Sigmoid colon (tissue), 3 donors: ENCODE data around the gene BTC.
A peak's percentile ranks its signal among the peaks of the same experiment; 100 is the strongest.

ENCODE experiments used
- CTCF ChIP-seq, 4 experiments: fragments of 450-650 bp in 3 of 4; fragments of 200-600 bp in 1 of 4; IDR thresholded peaks; one replicate each; pipeline ENCODE4 v1.5.1; 2016 to 2019; ENCODE audit warnings: antibody characterized with exemption in 4 of 4, mild to moderate bottlenecking in 3 of 4, moderate library complexity in 2 of 4
- POLR2A ChIP-seq, 2 donors: fragments of 450-650 bp; IDR thresholded peaks; one replicate each; pipeline ENCODE4 v1.6.1; 2016; ENCODE audit warnings: antibody characterized with exemption in 2 of 2, mild to moderate bottlenecking in 2 of 2, moderate library complexity in 2 of 2

DNA sequence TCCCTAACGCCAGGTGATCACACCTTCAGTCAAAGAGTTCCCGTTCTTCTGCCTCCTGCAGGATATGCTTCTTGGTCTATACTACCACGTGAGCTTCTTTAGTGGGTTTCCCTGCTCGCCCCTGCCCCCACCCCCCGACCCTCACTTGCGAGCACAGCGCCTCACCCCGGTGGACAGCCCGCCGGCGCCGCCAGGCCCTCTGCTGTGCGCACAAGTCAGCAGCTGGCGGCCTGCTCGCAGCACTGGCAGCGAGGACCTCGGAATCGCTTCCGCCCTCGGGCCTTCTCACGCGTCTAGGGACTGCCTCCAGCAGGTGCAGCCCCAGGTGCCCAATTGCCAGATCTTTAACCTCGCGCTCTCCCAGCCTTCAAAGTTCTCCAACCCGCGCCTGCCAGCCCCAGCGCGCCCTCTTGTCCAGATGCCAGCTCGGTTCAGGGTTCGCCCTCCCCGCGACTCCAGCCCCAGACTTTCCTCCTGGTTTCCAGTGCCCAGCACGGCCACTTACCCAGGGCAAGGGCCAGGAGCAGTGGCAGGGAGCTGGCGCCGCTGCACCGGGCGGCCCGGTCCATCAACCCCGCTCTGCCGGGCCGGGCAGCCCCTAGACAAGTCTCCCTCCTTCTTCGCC, 454 bp downstream of the BTC start:
- TF ChIP-seq CTCF (IDR thresholded peaks at IDR 0.05) = peak; percentile 9 to 55 (median 42)
- TF ChIP-seq POLR2A (IDR thresholded peaks at IDR 0.05) = no peak
